Bronchial epithelial cell (primary cell): Measurements from ENCODE around the gene RRP1B. TPM values are rescaled to one million over a fixed set of nuclear protein-coding genes. Genes with fewer than 3 reads are reported as not detected.
"Not testable (repeated sequence)": the region's sequence is repeated elsewhere in the genome, so short reads cannot be mapped to it uniquely, and the experiment has no call there.

Source experiments
- DNase-seq: peaks from one replicate; pipeline ENCODE4 v3.0.0-alpha.2; 2010; ENCODE audit warnings: low read depth
- FAIRE-seq: peaks from 2 replicates; lab custom pipeline; 2011; peaks lifted over from hg19 to GRCh38; lab: Jason Lieb, UNC
- H3K27me3 ChIP-seq: 2 replicates; pipeline ENCODE4 v1.5.1; 2011; ENCODE audit warnings: low read length; ENCODE audit not compliant: control insufficient read depth, insufficient read depth
- H3K36me3 ChIP-seq: 2 replicates; pipeline ENCODE4 v1.5.1; 2011; ENCODE audit warnings: low read length; ENCODE audit not compliant: control insufficient read depth, insufficient read depth
- H3K4me3 ChIP-seq: 2 replicates; pipeline ENCODE4 v1.5.1; 2011; ENCODE audit warnings: mild to moderate bottlenecking, low read depth, low read length, control low read depth
- total RNA-seq: library from RNA; depleted of rRNA; stranded (reverse); fragments of >200 nt; gene quantifications from 2 replicates; pipeline ENCODE4 v1.2.1, GENCODE V29; 2014
- TF ChIP-seq, protein P1 (sequence below): IDR thresholded peaks from 2 replicates; pipeline ENCODE4 v1.5.1; 2011; ENCODE audit warnings: mild to moderate bottlenecking, moderate library complexity, low read length, control low read depth, inconsistent platforms; ENCODE audit not compliant: insufficient read depth, severe bottlenecking

Gene RRP1B
- total RNA-seq, 1 donor from 2014 or later: 31.1 TPM

DNA sequence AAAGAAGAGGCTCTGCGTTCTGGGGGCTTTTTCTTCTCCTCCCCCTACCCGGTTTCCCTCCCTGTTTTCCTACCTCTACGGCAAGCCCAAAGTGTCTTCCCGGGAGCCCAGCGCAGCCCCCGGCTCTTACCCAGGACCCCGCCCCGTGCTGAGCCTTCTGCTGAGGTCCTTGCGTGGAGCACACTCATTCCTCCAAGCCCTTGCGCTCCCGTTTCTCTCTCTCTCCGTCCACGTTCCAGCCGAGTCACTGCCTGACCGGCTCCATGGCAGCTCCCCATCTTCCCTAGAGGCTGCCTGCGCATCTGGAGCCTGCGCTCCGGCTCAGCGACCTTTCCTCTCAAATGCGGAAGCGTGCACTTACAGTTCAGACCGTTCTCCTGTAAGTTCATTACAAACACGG is 34.6 kb downstream of the RRP1B start:
- Histone ChIP-seq H3K36me3 (peaks cover 33% of the 10 kb centered on the region), H3K4me3 (no peak overlapping the region), H3K27me3 (no peaks in the 10 kb centered on the region)
- TF ChIP-seq, protein P1, sequence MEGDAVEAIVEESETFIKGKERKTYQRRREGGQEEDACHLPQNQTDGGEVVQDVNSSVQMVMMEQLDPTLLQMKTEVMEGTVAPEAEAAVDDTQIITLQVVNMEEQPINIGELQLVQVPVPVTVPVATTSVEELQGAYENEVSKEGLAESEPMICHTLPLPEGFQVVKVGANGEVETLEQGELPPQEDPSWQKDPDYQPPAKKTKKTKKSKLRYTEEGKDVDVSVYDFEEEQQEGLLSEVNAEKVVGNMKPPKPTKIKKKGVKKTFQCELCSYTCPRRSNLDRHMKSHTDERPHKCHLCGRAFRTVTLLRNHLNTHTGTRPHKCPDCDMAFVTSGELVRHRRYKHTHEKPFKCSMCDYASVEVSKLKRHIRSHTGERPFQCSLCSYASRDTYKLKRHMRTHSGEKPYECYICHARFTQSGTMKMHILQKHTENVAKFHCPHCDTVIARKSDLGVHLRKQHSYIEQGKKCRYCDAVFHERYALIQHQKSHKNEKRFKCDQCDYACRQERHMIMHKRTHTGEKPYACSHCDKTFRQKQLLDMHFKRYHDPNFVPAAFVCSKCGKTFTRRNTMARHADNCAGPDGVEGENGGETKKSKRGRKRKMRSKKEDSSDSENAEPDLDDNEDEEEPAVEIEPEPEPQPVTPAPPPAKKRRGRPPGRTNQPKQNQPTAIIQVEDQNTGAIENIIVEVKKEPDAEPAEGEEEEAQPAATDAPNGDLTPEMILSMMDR: no peak
- no peak for DNase-seq
- FAIRE-seq: no peak

DNA sequence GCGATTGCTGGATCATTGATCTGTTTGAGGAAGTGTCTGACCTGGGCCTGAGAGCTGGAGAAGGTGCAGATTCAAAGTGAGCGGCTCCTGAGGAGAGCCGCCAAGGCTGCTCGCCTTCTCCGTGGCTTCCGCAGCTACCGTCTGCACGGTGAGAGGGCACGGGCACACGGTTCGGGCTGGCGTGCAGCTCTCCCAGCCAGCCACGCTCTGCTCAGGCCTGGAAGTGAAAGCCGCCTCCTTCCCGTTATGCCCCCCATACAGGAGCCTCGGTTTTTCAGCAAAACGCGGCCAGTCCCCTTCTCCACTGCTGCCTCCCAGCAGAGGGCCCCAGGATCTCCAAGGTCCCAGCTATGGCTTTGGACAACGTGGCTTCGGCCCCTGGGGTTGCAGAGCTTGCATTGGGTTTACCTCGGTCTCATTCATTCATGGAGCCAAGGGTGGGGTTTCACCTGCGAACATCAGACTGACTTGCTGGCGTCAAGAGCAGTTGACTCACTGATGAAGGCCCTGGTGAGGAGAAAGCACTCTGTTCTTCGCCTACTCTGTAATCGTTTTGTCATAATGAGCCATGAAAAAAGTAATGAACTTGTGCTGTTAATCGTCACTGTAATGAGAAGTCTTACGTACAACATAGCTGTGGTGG is 35.2 kb downstream of the RRP1B start:
- TF ChIP-seq, protein P1: no peak
- no peaks in the 10 kb centered on the region for H3K27me3 ChIP-seq
- no peak for DNase-seq
- H3K36me3 ChIP-seq: peaks cover 30% of the 10 kb centered on the region
- no peak for FAIRE-seq
- H3K4me3 ChIP-seq: no peak overlapping the region

DNA sequence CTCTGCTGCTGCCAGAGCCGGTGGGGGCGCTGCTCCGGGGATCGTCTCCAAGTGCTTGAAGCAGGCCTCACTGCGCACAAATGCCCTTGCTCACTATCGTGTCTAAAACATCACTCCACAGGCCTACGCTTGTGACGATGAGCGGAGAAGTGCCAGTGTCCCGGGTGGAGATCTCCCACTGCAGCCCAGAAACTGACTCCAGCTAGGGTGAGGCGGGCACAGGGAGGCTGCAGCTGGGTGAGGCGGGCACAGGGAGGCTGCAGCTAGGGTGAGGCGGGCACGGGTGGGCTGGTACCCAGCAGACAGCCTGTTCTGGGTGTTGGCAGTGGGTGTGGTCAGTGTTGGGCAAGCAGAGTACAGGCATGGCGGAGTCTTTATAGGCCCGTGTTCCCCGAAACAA is 36.9 kb downstream of the RRP1B start:
- Histone ChIP-seq H3K4me3 (no peak overlapping the region), H3K27me3 (no peaks in the 10 kb centered on the region), H3K36me3 (peaks cover 18% of the 10 kb centered on the region)
- TF ChIP-seq, protein P1: no peak
- FAIRE-seq: no peak
- DNase-seq: no peak

DNA sequence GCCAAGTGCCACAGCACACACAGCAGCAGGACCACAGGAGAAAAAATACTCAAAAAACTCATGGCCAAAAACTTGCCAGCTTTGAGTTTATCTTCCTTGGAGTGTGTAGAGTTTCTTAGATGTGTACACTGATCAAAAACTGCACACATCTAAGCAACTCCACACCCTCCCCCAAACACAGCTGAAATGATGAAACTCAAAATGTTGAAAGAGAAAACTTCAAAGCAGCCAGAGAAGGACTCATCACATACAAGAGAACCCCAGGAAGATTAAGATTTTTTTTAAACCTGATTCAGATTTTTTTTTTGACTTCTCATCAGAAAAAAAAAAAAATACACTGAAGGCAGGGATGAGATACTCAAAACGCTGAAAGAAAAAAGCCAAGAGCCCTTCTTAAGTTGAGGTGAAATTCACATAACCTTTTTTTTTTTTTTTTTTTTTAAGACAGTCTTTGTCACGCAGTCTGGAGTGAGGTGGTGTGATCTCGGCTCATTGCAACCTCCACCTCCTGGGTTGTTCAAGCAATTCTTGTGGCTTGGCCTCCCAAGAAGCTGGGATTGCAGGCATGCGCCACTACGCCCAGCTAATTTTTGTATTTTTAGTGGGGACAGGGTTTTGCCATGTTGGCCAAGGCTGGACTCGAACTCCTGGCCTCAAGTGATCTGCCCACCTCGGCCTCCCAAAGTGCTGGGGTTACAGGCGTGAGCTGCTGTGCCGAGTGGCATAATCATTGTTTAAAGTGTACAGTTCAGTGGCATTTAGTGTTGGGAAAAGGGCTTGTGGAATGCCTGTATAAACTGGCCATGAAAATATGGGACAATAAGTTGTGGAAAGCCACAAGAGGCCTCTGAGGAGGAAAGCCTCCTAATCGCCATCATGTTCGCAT is 38.6 kb downstream of the RRP1B start:
- H3K4me3 ChIP-seq: no peak overlapping the region
- H3K36me3 ChIP-seq: peaks cover 9% of the 10 kb centered on the region
- no peaks in the 10 kb centered on the region for H3K27me3 ChIP-seq
- TF ChIP-seq, protein P1: no peak
- FAIRE-seq (no peak), DNase-seq (no peak)

DNA sequence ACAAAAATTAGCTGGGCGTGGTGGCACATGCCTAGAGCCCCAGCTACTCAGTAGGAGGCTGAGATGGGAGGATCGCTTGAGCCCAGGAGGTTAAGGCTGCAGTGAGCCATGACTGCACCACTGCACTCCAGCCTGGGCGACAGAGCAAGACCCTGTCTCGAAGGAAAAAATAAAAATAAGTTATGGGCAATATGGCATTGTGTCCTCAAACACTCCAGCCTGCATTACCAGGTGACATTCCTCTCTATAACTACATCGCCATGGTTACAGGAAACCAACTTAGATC is 40.1 kb downstream of the RRP1B start:
- not testable (repeated sequence) for H3K4me3 ChIP-seq, DNase-seq, H3K27me3 ChIP-seq, FAIRE-seq, H3K36me3 ChIP-seq

DNA sequence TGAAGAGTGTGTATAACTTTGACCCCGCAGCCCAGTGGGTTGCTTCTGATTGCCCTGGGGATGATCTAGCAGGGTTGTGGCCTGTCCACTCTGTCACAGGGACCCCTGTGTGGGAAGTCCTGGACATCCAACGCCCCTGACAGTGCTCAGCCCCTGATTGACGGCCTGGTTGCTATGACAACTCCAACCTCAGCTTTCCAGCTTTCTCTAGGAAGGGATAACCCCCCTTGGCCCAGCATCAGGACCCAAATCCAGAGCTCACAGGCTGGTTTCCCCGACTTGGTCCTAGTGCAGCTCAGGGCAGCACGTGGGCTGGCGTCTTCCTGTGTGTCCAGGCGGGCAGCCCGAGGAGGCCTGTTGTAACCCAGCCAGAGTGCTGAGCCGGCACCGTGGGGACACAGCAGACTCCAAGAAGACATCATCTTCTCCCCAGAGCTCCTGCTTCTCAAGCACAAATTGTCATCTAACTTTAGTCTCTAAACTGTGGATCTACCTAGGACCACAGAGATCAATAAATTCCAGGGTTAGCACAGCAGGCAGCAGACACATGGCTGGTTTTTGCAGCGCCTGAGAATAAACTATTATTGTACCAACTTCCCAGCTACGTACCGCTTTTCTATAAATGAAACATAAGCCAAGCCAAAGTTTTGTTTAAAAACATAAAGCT is 40.7 kb downstream of the RRP1B start:
- Histone ChIP-seq H3K36me3 (no peaks in the 10 kb centered on the region), H3K4me3 (no peak overlapping the region)
- TF ChIP-seq, protein P1: no peak

More for the DNA sequence above, 40.7 kb downstream of the RRP1B start:
- no peaks in the 10 kb centered on the region for H3K27me3 ChIP-seq
- FAIRE-seq: no peak
- DNase-seq: no peak
